ENCODE measurements around the gene IPO13.

The IPO13 gene

DNA sequence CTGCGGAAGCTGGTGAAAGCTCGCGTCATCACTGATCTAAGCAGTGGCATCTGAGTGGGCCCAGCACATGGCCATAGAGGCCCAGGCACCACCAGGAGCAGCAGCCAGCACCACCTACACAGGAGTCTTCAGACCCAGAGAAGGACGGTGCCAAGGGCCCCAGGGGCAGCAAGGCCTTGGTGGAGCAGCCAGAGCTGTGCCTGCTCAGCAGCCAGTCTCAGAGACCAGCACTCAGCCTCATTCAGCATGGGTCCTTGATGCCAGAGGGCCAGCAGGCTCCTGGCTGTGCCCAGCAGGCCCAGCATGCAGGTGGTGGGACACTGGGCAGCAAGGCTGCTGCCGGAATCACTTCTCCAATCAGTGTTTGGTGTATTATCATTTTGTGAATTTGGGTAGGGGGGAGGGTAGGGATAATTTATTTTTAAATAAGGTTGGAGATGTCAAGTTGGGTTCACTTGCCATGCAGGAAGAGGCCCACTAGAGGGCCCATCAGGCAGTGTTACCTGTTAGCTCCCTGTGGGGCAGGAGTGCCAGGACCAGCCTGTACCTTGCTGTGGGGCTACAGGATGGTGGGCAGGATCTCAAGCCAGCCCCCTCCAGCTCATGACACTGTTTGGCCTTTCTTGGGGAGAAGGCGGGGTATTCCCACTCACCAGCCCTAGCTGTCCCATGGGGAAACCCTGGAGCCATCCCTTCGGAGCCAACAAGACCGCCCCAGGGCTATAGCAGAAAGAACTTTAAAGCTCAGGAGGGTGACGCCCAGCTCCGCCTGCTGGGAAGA, 16.4 kb upstream of the IPO13 start:
- DNase-seq, result no peak

GRCh38 chr1:43930949-43931275, 15.8 kb upstream of the IPO13 start:
- DNase-seq, result no peak

- DNase-seq, result no peak
These were observed 14.8 kb upstream of the IPO13 start for GRCh38 chr1:43931711-43932660.

GRCh38 chr1:43932786-43933385, 13.9 kb upstream of the IPO13 start:
- no peak for DNase-seq

DNA sequence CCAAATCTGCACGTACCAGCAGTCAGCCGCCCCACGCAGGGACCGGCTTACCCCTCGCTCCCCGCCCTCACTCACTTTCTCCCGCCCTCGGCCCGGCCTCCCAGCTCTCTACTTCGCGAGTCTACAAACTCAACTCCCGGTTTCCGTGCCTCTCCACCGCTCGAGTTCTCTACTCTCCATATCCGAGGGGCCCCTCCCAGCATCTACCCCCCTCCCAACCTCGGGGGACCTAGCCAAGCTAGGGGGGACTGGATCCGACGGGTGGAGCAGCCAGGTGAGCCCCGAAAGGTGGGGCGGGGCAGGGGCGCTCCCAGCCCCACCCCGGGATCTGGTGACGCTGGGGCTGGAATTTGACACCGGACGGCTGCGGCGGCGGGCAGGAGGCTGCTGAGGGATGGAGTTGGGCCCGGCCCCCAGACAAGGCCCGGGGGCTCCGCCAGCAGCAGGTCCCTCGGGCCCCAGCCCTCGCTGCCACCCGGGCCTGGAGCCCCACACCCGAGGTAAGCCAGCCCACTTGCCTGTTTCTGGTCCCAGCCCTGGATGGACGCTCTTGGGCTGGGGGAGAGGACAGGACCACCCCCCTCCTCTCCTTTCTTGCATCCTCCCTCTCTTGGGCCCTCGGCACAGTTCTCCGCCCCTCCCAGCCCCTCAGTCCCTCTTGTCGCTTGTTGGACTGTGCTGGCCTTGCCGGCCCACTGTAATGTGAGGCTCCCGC, 13.2 kb upstream of the IPO13 start, which contains the start of gene ARTN:
Gene ARTN, plus strand, starts transcription at position 416 of the 715 bp plus-strand sequence. CDS start 1,856 bp downstream, outside the sequence.
- no peak for DNase-seq

GRCh38 chr1:43934101-43934985, 12.4 kb upstream of the IPO13 start:
- peak; percentile 31 to 66 for DNase-seq

- no peak for DNase-seq
These were observed 11.8 kb upstream of the IPO13 start for GRCh38 chr1:43934986-43935324.

GRCh38 chr1:43935711-43936427, 10.9 kb upstream of the IPO13 start:
- DNase-seq, result no peak

- DNase-seq, result no peak
These were observed 10.2 kb upstream of the IPO13 start for GRCh38 chr1:43936431-43937151.

DNA sequence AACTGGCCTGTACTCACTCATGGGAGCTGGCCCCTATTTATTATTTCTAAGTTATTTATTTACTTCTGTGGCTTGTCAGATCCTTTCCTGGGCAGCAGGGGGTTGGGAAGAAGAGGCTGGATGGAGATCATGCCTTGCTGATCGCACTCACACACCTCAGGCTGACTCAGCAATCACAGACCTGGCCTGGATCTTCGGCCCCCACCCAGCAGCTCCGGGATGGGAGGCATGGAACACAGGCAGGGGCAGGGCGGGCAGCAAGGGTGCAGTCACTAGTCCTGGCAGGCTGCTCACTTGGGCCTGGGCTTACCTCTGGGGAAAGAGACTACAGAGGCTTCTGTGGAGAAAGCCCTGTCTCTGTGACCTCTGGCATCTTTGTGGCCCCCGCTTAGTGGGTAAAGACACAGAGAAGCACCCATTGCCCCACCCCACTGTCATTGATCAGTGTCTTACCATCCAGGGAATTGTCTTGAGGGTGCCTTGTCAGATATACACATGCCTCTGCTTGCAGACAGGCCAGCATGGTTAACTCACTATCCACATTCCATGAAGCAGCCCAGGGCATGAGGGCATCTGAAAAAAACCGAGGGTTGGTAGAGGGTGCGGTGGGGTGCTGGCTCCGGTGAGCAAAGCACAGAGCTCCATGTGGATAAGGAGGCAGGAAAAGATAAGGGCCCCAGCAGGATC, 9.4 kb upstream of the IPO13 start:
- DNase-seq, result no peak

GRCh38 chr1:43938383-43938782, 8.4 kb upstream of the IPO13 start:
- DNase-seq, result no peak

GRCh38 chr1:43938892-43939587, 7.7 kb upstream of the IPO13 start:
- DNase-seq, result peak in 1 of 2 experiments; percentile 23

DNA sequence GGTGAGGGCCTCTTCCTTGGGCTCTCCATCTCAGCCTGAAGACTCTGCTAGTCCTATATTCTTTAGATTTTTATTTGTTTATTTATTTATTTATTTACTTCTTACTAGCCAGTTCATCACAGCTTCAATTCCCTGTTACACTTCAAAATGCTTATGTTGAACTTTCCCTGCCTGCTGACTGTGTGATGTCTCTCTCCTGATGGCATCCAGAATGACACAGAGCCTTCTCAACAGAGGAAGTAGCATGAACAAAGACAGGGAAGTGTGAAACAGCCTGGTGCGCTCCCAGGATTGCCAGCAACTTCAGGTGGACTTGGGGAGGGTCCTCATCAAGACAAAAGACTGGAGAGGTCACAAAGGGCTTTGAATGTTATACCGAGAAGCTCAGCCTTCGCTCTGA, 4.3 kb upstream of the IPO13 start:
- DNase-seq, result no peak

DNA sequence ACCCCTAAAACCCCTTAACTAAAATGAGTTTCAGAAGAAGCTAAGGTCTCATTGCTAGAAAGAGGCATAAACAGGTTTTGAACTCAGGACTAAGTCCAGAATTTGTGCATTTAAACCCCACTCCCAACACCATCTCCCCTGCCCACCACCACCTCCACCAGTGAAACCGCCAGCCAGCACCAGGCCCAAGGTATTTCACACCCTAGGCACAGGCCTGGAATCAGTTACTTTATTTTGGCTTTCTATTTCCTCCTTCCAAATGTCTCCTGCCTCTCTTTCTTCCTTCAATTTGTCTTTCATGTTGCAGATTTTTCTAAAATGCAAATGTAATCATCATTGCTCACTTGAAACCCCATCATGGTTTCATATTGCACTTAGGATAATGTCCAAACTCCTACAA, 1.9 kb upstream of the IPO13 start:
- DNase-seq, result no peak

DNA sequence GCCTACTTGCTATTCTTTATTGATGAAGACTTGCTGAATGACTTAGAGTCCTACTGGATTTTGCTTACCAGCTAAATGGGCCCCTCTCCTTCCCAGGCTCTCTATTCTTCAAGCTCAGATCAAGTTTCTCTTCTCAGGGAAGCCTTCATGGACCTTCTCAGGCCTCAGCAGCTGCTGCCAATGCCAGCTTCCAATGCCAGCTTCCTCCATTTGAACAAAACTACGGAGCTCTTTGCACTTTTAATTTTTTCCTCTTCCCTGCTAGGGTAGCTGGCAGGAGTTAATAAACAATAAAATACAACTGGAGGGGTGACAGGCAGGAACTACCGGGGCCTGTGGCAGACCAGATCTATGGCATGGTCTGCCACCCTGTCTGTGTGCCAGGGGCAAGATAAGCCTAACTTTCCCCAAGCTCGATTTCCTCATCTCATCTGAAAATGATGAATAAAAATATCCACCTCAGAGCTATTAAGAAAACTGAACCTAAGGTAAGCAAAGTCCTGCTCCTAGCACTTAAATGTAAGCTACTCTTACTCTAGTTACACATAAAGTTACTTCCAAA, 995 bp upstream of the IPO13 start:
- no peak for DNase-seq

- peak in 1 of 2 experiments; percentile 48 for DNase-seq
These were observed 517 bp downstream of the IPO13 start for GRCh38 chr1:43947061-43947873.

- peak; percentile 22 to 48 for DNase-seq
These were observed 1.2 kb downstream of the IPO13 start for GRCh38 chr1:43947874-43948437.

DNA sequence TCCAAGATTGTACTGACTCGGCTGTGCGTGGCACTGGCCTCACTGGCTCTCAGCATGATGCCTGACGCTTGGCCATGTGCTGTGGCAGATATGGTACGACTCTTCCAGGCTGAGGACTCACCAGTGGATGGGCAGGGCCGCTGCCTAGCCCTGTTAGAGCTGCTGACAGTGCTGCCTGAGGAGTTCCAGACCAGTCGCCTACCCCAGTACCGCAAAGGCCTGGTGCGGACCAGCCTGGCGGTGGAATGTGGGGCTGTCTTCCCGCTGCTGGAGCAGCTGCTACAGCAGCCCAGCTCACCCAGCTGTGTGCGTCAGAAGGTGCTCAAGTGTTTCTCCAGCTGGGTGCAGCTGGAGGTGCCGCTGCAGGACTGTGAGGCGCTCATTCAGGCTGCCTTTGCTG, 2.9 kb downstream of the IPO13 start:
- no peak for DNase-seq
